ENCODE results near the gene TANC1.

DNA sequence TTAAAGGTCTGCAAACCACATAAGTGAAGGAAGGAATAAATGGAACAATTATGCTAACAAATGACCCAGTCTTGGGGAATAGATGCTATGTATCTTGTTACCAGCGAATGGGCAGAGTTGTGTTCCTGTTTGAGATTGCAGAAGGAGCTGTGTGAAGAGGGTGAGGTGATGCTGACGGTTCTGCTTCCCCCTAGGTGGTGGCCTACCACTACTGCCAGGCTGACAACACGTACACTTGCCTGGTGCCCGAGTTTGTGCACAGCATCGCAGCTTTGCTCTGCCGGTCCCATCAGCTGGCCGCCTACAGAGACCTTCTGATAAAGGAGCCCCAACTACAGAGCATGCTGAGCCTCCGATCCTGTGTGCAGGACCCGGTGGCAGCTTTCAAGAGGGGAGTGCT, 206.3 kb downstream of the TANC1 start:
- TF ChIP-seq, protein P1, sequence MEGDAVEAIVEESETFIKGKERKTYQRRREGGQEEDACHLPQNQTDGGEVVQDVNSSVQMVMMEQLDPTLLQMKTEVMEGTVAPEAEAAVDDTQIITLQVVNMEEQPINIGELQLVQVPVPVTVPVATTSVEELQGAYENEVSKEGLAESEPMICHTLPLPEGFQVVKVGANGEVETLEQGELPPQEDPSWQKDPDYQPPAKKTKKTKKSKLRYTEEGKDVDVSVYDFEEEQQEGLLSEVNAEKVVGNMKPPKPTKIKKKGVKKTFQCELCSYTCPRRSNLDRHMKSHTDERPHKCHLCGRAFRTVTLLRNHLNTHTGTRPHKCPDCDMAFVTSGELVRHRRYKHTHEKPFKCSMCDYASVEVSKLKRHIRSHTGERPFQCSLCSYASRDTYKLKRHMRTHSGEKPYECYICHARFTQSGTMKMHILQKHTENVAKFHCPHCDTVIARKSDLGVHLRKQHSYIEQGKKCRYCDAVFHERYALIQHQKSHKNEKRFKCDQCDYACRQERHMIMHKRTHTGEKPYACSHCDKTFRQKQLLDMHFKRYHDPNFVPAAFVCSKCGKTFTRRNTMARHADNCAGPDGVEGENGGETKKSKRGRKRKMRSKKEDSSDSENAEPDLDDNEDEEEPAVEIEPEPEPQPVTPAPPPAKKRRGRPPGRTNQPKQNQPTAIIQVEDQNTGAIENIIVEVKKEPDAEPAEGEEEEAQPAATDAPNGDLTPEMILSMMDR (conservative IDR thresholded peaks at IDR 0.05 in 1 of 2, IDR thresholded peaks at IDR 0.05 in 1 of 2; ENCODE audit: extremely low read depth in 1 of 2, insufficient read depth in 1 of 2, low read depth in 1 of 2, low read length in 2 of 2): no peak
- TF ChIP-seq EZH2 (IDR thresholded peaks at IDR 0.05; ENCODE audit: borderline replicate concordance, low read length): no peak
